COLO668 (cell line): ENCODE data around the gene TBCK.
"Not testable (repeated sequence)": the region's sequence is repeated elsewhere in the genome, so short reads cannot be mapped to it uniquely, and the experiment has no call there.

Source experiments
- DNase-seq: peaks from one replicate; lab custom pipeline; 2025; ENCODE audit not compliant: unreplicated experiment; lab: John Stamatoyannopoulos, UW

Gene TBCK

GRCh38 chr4:106132045-106132444 lies 184.0 kb downstream of the TBCK start:
- no peak for DNase-seq

- DNase-seq = no peak
Measured at GRCh38 chr4:106126062-106126461, 189.9 kb downstream of the TBCK start.

GRCh38 chr4:106119949-106120555 lies 196.0 kb downstream of the TBCK start:
- not testable (repeated sequence) for DNase-seq

GRCh38 chr4:106116025-106116424 lies 200.0 kb downstream of the TBCK start:
- DNase-seq = no peak

GRCh38 chr4:106114270-106114669 lies 201.7 kb downstream of the TBCK start:
- DNase-seq = no peak

GRCh38 chr4:106111778-106112469 lies 204.1 kb downstream of the TBCK start:
- not testable (repeated sequence) for DNase-seq

GRCh38 chr4:106109929-106110328 lies 206.1 kb downstream of the TBCK start:
- DNase-seq = no peak

- no peak for DNase-seq
Measured at GRCh38 chr4:106105697-106106096, 210.3 kb downstream of the TBCK start.

GRCh38 chr4:106104276-106104675 lies 211.7 kb downstream of the TBCK start:
- no peak for DNase-seq

- no peak for DNase-seq
Measured at GRCh38 chr4:106096454-106096853, 219.6 kb downstream of the TBCK start.

- DNase-seq = no peak
Measured at GRCh38 chr4:106095408-106095807, 220.6 kb downstream of the TBCK start.

- DNase-seq = no peak
Measured at GRCh38 chr4:106092361-106093040, 223.5 kb downstream of the TBCK start.

- no peak for DNase-seq
Measured at GRCh38 chr4:106090826-106091225, 225.2 kb downstream of the TBCK start.

- DNase-seq = no peak
Measured at GRCh38 chr4:106083065-106083464, 232.9 kb downstream of the TBCK start.

GRCh38 chr4:106080376-106080775 lies 235.6 kb downstream of the TBCK start:
- DNase-seq = no peak

GRCh38 chr4:106079616-106080015 lies 236.4 kb downstream of the TBCK start:
- DNase-seq = no peak

GRCh38 chr4:106065018-106065417 lies 251.0 kb downstream of the TBCK start:
- no peak for DNase-seq

GRCh38 chr4:106063009-106063408 lies 253.0 kb downstream of the TBCK start:
- DNase-seq = no peak

- no peak for DNase-seq
Measured at GRCh38 chr4:106062452-106062875, 253.5 kb downstream of the TBCK start.

- no peak for DNase-seq
Measured at GRCh38 chr4:106058921-106059320, 257.1 kb downstream of the TBCK start.

GRCh38 chr4:106056914-106057313 lies 259.1 kb downstream of the TBCK start:
- DNase-seq = no peak

- no peak for DNase-seq
Measured at GRCh38 chr4:106051514-106051913, 264.5 kb downstream of the TBCK start.
